Neuronal stem cell (in vitro differentiated cells): Measurements from ENCODE around the gene DFFA.

Experiments used
- DNase-seq: peaks from one replicate; pipeline ENCODE4 v3.0.0-alpha.2; 2013; ENCODE audit warnings: low spot score
- H2AFZ ChIP-seq: one replicate; pipeline ENCODE4 v1.6.1; 2013; ENCODE audit warnings: mild to moderate bottlenecking, low read length, inconsistent platforms
- H2AK5ac ChIP-seq: 2 replicates; pipeline ENCODE4 v1.6.1; 2013; ENCODE audit warnings: low read depth, mild to moderate bottlenecking, inconsistent platforms, low read length, moderate library complexity, mixed read lengths
- H2BK120ac ChIP-seq: 2 replicates; pipeline ENCODE4 v1.6.1; 2013; ENCODE audit warnings: low read depth, mild to moderate bottlenecking, inconsistent platforms, low read length, moderate library complexity, mixed read lengths
- H2BK12ac ChIP-seq: one replicate; pipeline ENCODE4 v1.6.1; 2013; ENCODE audit warnings: low read length, inconsistent platforms
- H2BK15ac ChIP-seq: 2 replicates; pipeline ENCODE4 v1.6.1; 2013; ENCODE audit warnings: mild to moderate bottlenecking, low read length, inconsistent platforms, mixed read lengths
- H2BK5ac ChIP-seq: one replicate; pipeline ENCODE4 v1.6.1; 2013; ENCODE audit warnings: inconsistent platforms, mild to moderate bottlenecking, low read length, moderate library complexity
- H3K14ac ChIP-seq: one replicate; pipeline ENCODE4 v1.6.1; 2013; ENCODE audit warnings: low read length, inconsistent platforms
- H3K18ac ChIP-seq: 2 replicates; pipeline ENCODE4 v1.6.1; 2013; ENCODE audit warnings: low read length, inconsistent platforms
- H3K23ac ChIP-seq: 2 replicates; pipeline ENCODE4 v1.6.1; 2013; ENCODE audit warnings: low read depth, mild to moderate bottlenecking, mixed read lengths, low read length, inconsistent platforms; ENCODE audit not compliant: poor library complexity
- H3K27ac ChIP-seq: replicated peaks from 3 replicates; pipeline ENCODE4 v1.5.1; 2013; ENCODE audit warnings: low read length, inconsistent platforms
- H3K27me3 ChIP-seq, 3 experiments: 2 replicates each; pipeline ENCODE4 v1.6.1; 2013; ENCODE audit warnings: low read length in 3 of 3, mild to moderate bottlenecking in 2 of 3, inconsistent platforms in 1 of 3, low read depth in 1 of 3, mixed read lengths in 1 of 3, moderate library complexity in 1 of 3; ENCODE audit not compliant: control insufficient read depth in 3 of 3, insufficient read depth in 3 of 3
- H3K36me3 ChIP-seq, 2 donors: replicated peaks in 1 of 2; 2 replicates each; pipeline ENCODE4 v1.6.1; 2013; ENCODE audit warnings: low read length in 2 of 2; ENCODE audit not compliant: control insufficient read depth in 2 of 2, insufficient read depth in 2 of 2
- H3K4ac ChIP-seq: 2 replicates; pipeline ENCODE4 v1.6.1; 2013; ENCODE audit warnings: inconsistent platforms, mild to moderate bottlenecking, low read length, moderate library complexity
- H3K4me1 ChIP-seq, 2 donors: 1 replicate in 1 of 2; 2 replicates in 1 of 2; pipeline ENCODE4 v1.6.1; 2013; ENCODE audit warnings: low read length in 2 of 2, low read depth in 1 of 2; ENCODE audit not compliant: control insufficient read depth in 2 of 2, insufficient read depth in 1 of 2
- H3K4me2 ChIP-seq: one replicate; pipeline ENCODE4 v1.6.1; 2013; ENCODE audit warnings: mild to moderate bottlenecking, low read length, inconsistent platforms; ENCODE audit not compliant: insufficient read depth, poor library complexity, severe bottlenecking
- H3K4me3 ChIP-seq, 2 donors: 2 replicates each; pipeline ENCODE4 v1.5.1; 2013; ENCODE audit warnings: low read length in 2 of 2, mild to moderate bottlenecking in 2 of 2, inconsistent platforms in 1 of 2, moderate library complexity in 1 of 2
- H3K79me1 ChIP-seq: one replicate; pipeline ENCODE4 v1.6.1; 2013; ENCODE audit warnings: low read depth, mild to moderate bottlenecking, inconsistent platforms, low read length, moderate library complexity
- H3K9ac ChIP-seq: one replicate; pipeline ENCODE4 v1.6.1; 2013; ENCODE audit warnings: mild to moderate bottlenecking, low read depth, low read length, inconsistent platforms; ENCODE audit not compliant: poor library complexity
- H3K9me3 ChIP-seq, 2 donors: replicated peaks in 1 of 2; 2 replicates each; pipeline versions ENCODE3 to v1.6.1; 2013; ENCODE audit warnings: low read length in 2 of 2, mild to moderate bottlenecking in 2 of 2, inconsistent platforms in 1 of 2, low read depth in 1 of 2, mixed read lengths in 1 of 2, moderate library complexity in 1 of 2; ENCODE audit not compliant: control insufficient read depth in 2 of 2, insufficient read depth in 1 of 2
- H4K8ac ChIP-seq: one replicate; pipeline ENCODE4 v1.6.1; 2013; ENCODE audit warnings: low read depth, mild to moderate bottlenecking, inconsistent platforms, low read length, moderate library complexity
- H4K91ac ChIP-seq: one replicate; pipeline ENCODE4 v1.6.1; 2013; ENCODE audit warnings: low read length, low read depth, mild to moderate bottlenecking, inconsistent platforms; ENCODE audit not compliant: poor library complexity
- WGBS, 2 donors: extraction: QIAGEN DNeasy Blood & Tissue Kit; methylation state at CpG; one replicate each; pipeline ENCODE4 v1.1.7; 2013; ENCODE audit warnings: missing lambda C conversion rate in 2 of 2, mixed read lengths in 1 of 2; ENCODE audit not compliant: insufficient read length in 2 of 2, insufficient replicate concordance in 1 of 2; ENCODE audit errors: extremely low coverage in 2 of 2; 5-methylcytosine and 5-hydroxymethylcytosine counted together

The DFFA gene

DNA sequence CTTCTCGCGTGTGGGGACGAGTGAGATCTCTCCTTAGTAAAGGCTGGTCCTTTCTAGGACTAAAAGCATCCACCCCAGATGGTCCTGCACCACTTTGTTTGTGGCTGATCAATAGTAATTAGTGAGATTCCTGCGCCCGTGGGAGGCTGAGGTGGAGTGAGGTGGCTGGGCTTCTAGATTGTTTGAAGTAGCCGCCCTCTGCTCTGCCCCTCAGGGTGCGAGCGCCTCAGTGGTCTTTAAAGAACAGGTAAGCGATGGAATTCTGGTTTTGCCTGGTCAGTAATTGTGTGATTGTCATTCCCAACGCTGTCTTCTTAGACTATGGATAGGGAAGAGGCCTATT is 23.1 kb upstream of the DFFA start:
- H2AK5ac ChIP-seq = no peak overlapping the region
- H3K18ac ChIP-seq = no peak overlapping the region
- no CpG with 5 or more reads among the region's 10 CpGs for WGBS, 2 donors
- H2AFZ ChIP-seq = no peak overlapping the region
- no peak overlapping the region for H2BK15ac ChIP-seq
- H3K9ac ChIP-seq = no peak overlapping the region
- H3K4me2 ChIP-seq = no peak overlapping the region
- H3K4me3 ChIP-seq = no peak overlapping the region
- peaks cover 5 to 12% of the 10 kb centered on the region in 2 donors for H3K36me3 ChIP-seq
- no peaks in the 10 kb centered on the region for H3K9me3 ChIP-seq
- no peak overlapping the region for H2BK120ac ChIP-seq
- no peak overlapping the region for H2BK5ac ChIP-seq
- no peak for DNase-seq
- H3K4ac ChIP-seq = no peak overlapping the region
- no peak overlapping the region for H3K27ac ChIP-seq
- no peak overlapping the region for H4K91ac ChIP-seq
- H3K4me1 ChIP-seq = peaks cover 12 to 20% of the 10 kb centered on the region in 2 donors
- H3K79me1 ChIP-seq = peaks cover 4% of the 10 kb centered on the region
- H4K8ac ChIP-seq = no peak overlapping the region
- no peak overlapping the region for H3K14ac ChIP-seq
- H3K23ac ChIP-seq = no peak overlapping the region
- no peak overlapping the region for H2BK12ac ChIP-seq
- no peaks in the 10 kb centered on the region for H3K27me3 ChIP-seq

DNA sequence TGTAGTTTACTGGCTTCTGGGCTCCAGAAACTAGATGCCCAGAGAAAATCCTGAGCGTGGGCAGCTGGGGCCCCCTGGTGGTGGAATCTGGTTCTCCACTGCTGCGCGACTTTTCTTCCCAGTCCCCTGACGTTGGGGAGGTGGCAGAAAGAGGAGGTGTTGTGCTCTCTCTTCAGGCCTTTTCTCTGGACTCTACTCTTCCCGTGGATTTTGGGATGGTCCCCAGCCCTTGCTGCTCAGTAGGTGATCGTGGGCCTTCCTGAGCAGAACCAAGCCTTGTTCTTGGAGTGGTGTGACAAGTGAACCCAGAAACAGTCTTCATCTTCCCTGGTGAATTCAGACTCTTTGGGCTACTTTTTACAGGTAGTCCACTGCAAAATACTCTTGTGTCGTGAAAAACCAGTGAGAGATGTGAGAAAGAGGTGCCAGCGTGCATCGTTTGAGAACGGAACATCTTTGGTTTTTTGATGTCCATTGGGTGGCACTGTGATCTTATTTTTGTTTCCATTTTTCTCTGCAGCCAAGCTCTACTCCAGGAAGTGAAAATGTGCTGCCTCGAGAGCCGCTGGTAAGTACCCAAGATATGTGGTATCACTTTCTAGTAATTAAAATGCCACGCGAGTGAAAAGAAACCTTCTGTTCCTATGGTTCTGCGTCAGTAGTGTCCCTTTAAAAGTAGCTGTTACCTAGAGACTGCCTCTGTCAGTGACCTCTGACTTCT is 22.6 kb upstream of the DFFA start:
- H3K27ac ChIP-seq = no peak overlapping the region
- H3K9ac ChIP-seq = no peak overlapping the region
- no peak overlapping the region for H2BK5ac ChIP-seq
- H3K4me1 ChIP-seq = peaks cover 18 to 23% of the 10 kb centered on the region in 2 donors
- no peak overlapping the region for H3K23ac ChIP-seq
- no peak overlapping the region for H3K4me3 ChIP-seq
- H2AFZ ChIP-seq = peak overlapping the region; percentile 59
- no peak overlapping the region for H4K91ac ChIP-seq
- no peak overlapping the region for H2BK15ac ChIP-seq
- no peak overlapping the region for H2BK12ac ChIP-seq
- no peak overlapping the region for H2BK120ac ChIP-seq
- no peak overlapping the region for H4K8ac ChIP-seq
- no peak overlapping the region for H3K4ac ChIP-seq
- no peak overlapping the region for H3K14ac ChIP-seq
- WGBS, 2 donors = no CpG with 5 or more reads among the region's 15 CpGs
- peak; percentile 72 for DNase-seq
- no peaks in the 10 kb centered on the region for H3K9me3 ChIP-seq
- H3K79me1 ChIP-seq = peaks cover 4% of the 10 kb centered on the region
- no peak overlapping the region for H3K18ac ChIP-seq
- H3K36me3 ChIP-seq = peaks cover 5 to 12% of the 10 kb centered on the region in 2 donors
- H3K4me2 ChIP-seq = no peak overlapping the region
- H2AK5ac ChIP-seq = no peak overlapping the region
- H3K27me3 ChIP-seq = no peaks in the 10 kb centered on the region

DNA sequence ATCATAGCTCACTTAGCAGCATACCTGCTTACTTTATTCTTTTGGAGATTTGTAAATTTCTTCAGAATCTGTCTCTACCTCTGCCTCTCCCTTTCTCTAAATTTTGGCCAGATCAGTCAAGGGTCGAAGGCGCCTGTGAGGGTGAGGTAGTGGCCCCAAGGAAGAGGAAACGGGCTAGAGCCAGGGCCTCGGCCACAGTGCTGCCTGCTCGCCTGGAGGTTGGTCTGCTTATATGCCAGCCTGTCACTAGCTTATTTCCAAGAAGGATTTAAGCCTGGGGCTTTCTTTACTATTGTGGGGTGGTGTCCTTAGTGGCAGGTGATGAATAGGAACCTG is 22.1 kb upstream of the DFFA start:
- no peaks in the 10 kb centered on the region for H3K9me3 ChIP-seq
- H4K8ac ChIP-seq = no peak overlapping the region
- no peak overlapping the region for H3K27ac ChIP-seq
- WGBS, 2 donors = no CpG with 5 or more reads among the region's 5 CpGs
- H2AFZ ChIP-seq = no peak overlapping the region
- no peak overlapping the region for H3K18ac ChIP-seq
- no peak overlapping the region for H2AK5ac ChIP-seq
- no peak overlapping the region for H3K4me3 ChIP-seq
- no peak for DNase-seq
- H2BK120ac ChIP-seq = no peak overlapping the region
- H3K79me1 ChIP-seq = peaks cover 4% of the 10 kb centered on the region
- H3K9ac ChIP-seq = no peak overlapping the region
- no peak overlapping the region for H2BK15ac ChIP-seq
- no peaks in the 10 kb centered on the region for H3K27me3 ChIP-seq
- no peak overlapping the region for H3K4me2 ChIP-seq
- H3K4ac ChIP-seq = no peak overlapping the region
- no peak overlapping the region for H2BK12ac ChIP-seq
- H3K23ac ChIP-seq = no peak overlapping the region
- H4K91ac ChIP-seq = no peak overlapping the region
- peaks cover 5 to 12% of the 10 kb centered on the region in 2 donors for H3K36me3 ChIP-seq
- H2BK5ac ChIP-seq = no peak overlapping the region
- H3K14ac ChIP-seq = no peak overlapping the region
- peaks cover 23 to 28% of the 10 kb centered on the region in 2 donors for H3K4me1 ChIP-seq

DNA sequence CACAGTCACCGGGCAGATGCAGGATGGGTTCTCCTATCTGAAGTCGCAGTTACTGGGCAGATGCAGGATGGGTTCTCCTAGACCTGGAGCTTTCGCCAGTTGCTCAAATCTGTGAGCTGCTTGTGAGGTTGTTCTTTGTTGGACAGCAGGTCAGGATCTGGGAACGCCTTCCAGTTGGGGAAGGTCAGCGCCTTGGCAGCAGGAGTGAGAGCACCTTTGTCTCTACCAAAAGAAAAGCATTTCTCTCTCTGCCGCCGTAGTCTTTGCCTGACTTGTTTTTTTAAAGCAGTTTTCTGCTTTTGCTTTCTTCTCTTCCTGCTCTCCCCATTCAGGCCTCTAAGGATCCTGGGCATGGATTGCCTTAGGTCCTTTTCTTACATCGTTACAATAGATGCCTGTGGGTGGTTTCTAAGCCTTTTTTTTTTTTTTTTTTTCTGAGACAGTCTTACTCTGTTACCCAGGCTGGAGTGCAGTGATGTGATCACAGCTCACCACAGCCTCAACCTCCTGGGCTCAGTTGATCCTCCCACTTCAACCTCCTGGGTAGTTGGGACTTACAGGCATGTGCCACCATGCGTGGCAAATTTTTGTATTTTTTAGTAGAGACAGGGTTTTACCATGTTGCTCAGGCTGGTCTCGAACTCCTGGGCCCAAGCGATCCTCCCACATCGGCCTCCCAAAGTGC is 18.1 kb upstream of the DFFA start:
- peak; percentile 58 for DNase-seq
- Histone ChIP-seq H3K79me1 (peaks cover 3% of the 10 kb centered on the region), H2AK5ac (no peak overlapping the region), H3K27me3 (no peaks in the 10 kb centered on the region), H3K23ac (no peak overlapping the region), H3K4ac (no peak overlapping the region), H3K18ac (no peak overlapping the region), H3K9ac (no peak overlapping the region), H3K4me3 (no peak overlapping the region), H2BK15ac (no peak overlapping the region), H2AFZ (peak overlapping the region; percentile 51), H2BK12ac (no peak overlapping the region), H3K4me1 (peaks cover 22 to 25% of the 10 kb centered on the region in 2 donors), H3K14ac (no peak overlapping the region), H2BK120ac (no peak overlapping the region), H4K91ac (no peak overlapping the region), H3K4me2 (peak overlapping the region; percentile 22), H2BK5ac (no peak overlapping the region), H3K36me3 (no peaks in the 10 kb centered on the region), H3K27ac (peak overlapping the region; percentile 81), H3K9me3 (peaks cover 0 to under 1% of the 10 kb centered on the region in 2 donors), H4K8ac (no peak overlapping the region)
- WGBS, 2 donors = no CpG with 5 or more reads among the region's 12 CpGs
